Measurements from ENCODE around the gene IMMP2L.
"Not testable (repeated sequence)": the region's sequence is repeated elsewhere in the genome, so short reads cannot be mapped to it uniquely, and the experiment has no call there.

DNA sequence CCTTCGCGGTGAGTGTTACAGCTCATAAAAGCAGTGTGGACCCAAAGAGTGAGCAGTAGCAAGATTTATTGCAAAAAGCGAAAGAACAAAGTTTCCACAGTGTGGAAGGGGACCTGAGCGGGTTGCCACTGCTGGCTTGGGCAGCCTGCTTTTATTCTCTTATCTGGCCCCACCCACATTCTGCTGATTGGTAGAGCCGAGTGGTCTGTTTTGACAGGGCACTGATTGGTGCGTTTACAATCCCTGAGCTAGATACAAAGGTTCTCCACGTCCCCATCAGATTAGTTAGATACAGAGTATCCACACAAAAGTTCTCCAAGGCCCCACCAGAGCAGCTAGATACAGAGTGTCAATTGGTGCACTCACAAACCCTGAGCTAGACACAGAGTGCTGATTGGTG lies 18.9 kb upstream of the IMMP2L start:
- not testable (repeated sequence) for TF ChIP-seq TARDBP (IDR thresholded peaks at IDR 0.05); FOXM1 (IDR thresholded peaks at IDR 0.05; ENCODE audit: borderline replicate concordance); BHLHE40 (IDR thresholded peaks at IDR 0.05; ENCODE audit: borderline replicate concordance); SUZ12 (IDR thresholded peaks at IDR 0.05); SP1 (IDR thresholded peaks at IDR 0.05); NFRKB (IDR thresholded peaks at IDR 0.05); ARNT (IDR thresholded peaks at IDR 0.05); HDGF (IDR thresholded peaks at IDR 0.05; ENCODE audit: borderline replicate concordance); CTBP1 (IDR thresholded peaks at IDR 0.05; ENCODE audit: borderline replicate concordance)
- TF ChIP-seq, protein P1, sequence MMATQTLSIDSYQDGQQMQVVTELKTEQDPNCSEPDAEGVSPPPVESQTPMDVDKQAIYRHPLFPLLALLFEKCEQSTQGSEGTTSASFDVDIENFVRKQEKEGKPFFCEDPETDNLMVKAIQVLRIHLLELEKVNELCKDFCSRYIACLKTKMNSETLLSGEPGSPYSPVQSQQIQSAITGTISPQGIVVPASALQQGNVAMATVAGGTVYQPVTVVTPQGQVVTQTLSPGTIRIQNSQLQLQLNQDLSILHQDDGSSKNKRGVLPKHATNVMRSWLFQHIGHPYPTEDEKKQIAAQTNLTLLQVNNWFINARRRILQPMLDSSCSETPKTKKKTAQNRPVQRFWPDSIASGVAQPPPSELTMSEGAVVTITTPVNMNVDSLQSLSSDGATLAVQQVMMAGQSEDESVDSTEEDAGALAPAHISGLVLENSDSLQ (IDR thresholded peaks at IDR 0.05), result not testable (repeated sequence)
